HepG2 (cell line): ENCODE data around the gene ATP6V0E1. TPM values are rescaled to one million over a fixed set of nuclear protein-coding genes. Genes with fewer than 3 reads are reported as not detected.

Source experiments
- ASH2L ChIP-seq: fragments of 300-600, 200-600 bp; sonication (generic); IDR thresholded peaks from 2 replicates; pipeline ENCODE4 v1.7.0; 2017; ENCODE audit warnings: low read depth, mild to moderate bottlenecking, moderate library complexity, mixed read lengths, low read length; ENCODE audit not compliant: insufficient read length
- CC2D1A ChIP-seq: sonication (generic); formaldehyde crosslinking; IDR thresholded peaks from 2 replicates; pipeline ENCODE4 v1.8.1; 2023; ENCODE audit warnings: mild to moderate bottlenecking, missing genetic modification reagents
- CCDC6 ChIP-seq: sonication (generic); formaldehyde crosslinking; IDR thresholded peaks from 2 replicates; pipeline ENCODE4 v1.8.1; 2022; ENCODE audit warnings: mild to moderate bottlenecking, missing genetic modification reagents, moderate library complexity
- FOXM1 ChIP-seq: sonication (generic); formaldehyde crosslinking; IDR thresholded peaks from 2 replicates; pipeline ENCODE4 v1.5.0; 2020; ENCODE audit warnings: missing genetic modification reagents
- GABPA ChIP-seq, 2 experiments: IDR thresholded peaks; 2 replicates each; pipeline ENCODE4 v1.6.1; 2011 to 2016; ENCODE audit warnings: low read depth in 2 of 2, low read length in 1 of 2, missing biosample characterization in 1 of 2, missing genetic modification characterization in 1 of 2
- HNF4G ChIP-seq, 2 experiments: sonication (generic) in 1 of 2; formaldehyde crosslinking in 1 of 2; IDR thresholded peaks; 2 replicates each; pipeline versions ENCODE4 v1.4.0 to v1.6.1; 2011 to 2020; ENCODE audit warnings: borderline replicate concordance in 2 of 2, low read depth in 2 of 2, mild to moderate bottlenecking in 2 of 2, low read length in 1 of 2, missing genetic modification reagents in 1 of 2, moderate library complexity in 1 of 2
- HOXA3 ChIP-seq: sonication (generic); formaldehyde crosslinking; IDR thresholded peaks from 2 replicates; pipeline ENCODE4 v1.5.0; 2020; ENCODE audit warnings: missing genetic modification reagents
- SIN3B ChIP-seq: fragments of 150-350 bp; IDR thresholded peaks from 2 replicates; pipeline ENCODE4 v1.6.1; 2014; ENCODE audit warnings: low read length
- SIX4 ChIP-seq: sonication (generic); formaldehyde crosslinking; IDR thresholded peaks from 2 replicates; pipeline ENCODE4 v1.4.0; 2020; ENCODE audit warnings: missing genetic modification reagents
- SSRP1 ChIP-seq: IDR thresholded peaks from 2 replicates; pipeline ENCODE4 v1.6.1; 2016; ENCODE audit warnings: control low read depth
- ZBTB38 ChIP-seq: sonication (generic); formaldehyde crosslinking; IDR thresholded peaks from 2 replicates; pipeline ENCODE4 v1.5.1; 2020; ENCODE audit warnings: mild to moderate bottlenecking, missing genetic modification reagents
- ZMYM2 ChIP-seq: sonication (generic); formaldehyde crosslinking; IDR thresholded peaks from 2 replicates; pipeline ENCODE4 v1.8.0; 2022; ENCODE audit warnings: mild to moderate bottlenecking, missing genetic modification reagents
- ZNF180 ChIP-seq: sonication (generic); formaldehyde crosslinking; IDR thresholded peaks from 2 replicates; pipeline ENCODE4 v1.4.0; 2020; ENCODE audit warnings: low read depth, missing genetic modification reagents, borderline replicate concordance
- ZNF292 ChIP-seq: sonication (generic); formaldehyde crosslinking; IDR thresholded peaks from 2 replicates; pipeline ENCODE4 v1.8.1; 2022; ENCODE audit warnings: mild to moderate bottlenecking, low read depth, missing genetic modification reagents, borderline replicate concordance
- ZNF468 ChIP-seq: sonication (generic); formaldehyde crosslinking; IDR thresholded peaks from 2 replicates; pipeline ENCODE4 v1.8.0; 2022; ENCODE audit warnings: mild to moderate bottlenecking, moderate library complexity, missing genetic modification reagents
- ZNF556 ChIP-seq: sonication (generic); formaldehyde crosslinking; IDR thresholded peaks from 2 replicates; pipeline ENCODE4 v1.4.0; 2020; ENCODE audit warnings: mild to moderate bottlenecking, missing genetic modification reagents, borderline replicate concordance
- ZNF687 ChIP-seq: sonication (generic); formaldehyde crosslinking; IDR thresholded peaks from 2 replicates; pipeline ENCODE4 v1.5.1; 2020; ENCODE audit warnings: mild to moderate bottlenecking, missing genetic modification reagents, moderate library complexity
- ZNF703 ChIP-seq: sonication (generic); formaldehyde crosslinking; IDR thresholded peaks from 2 replicates; pipeline ENCODE4 v1.5.1; 2020; ENCODE audit warnings: missing genetic modification reagents, mild to moderate bottlenecking, moderate library complexity, borderline replicate concordance
- ZNF781 ChIP-seq: sonication (generic); formaldehyde crosslinking; IDR thresholded peaks from 2 replicates; pipeline ENCODE4 v1.5.1; 2020; ENCODE audit warnings: borderline replicate concordance, mild to moderate bottlenecking, missing genetic modification reagents; ENCODE audit errors: not compliant biosample characterization
- polyA plus RNA-seq, 8 experiments: library from polyadenylated mRNA; depleted of rRNA in 3 of 8; stranded (reverse) in 7 of 8; unstranded in 1 of 8; fragments of >200 nt; fragmentation: Illumina TruSeq in 4 of 8; extraction: Trizol in 4 of 8; gene quantifications; 2 replicates each; pipeline versions ENCODE4 v1.2.1 to v1.2.3, GENCODE V29; 2011 to 2016; ENCODE audit warnings: low read depth in 4 of 8, missing spikeins in 1 of 8, mixed read lengths in 1 of 8; ENCODE audit not compliant: insufficient read depth in 1 of 8
- total RNA-seq, 5 experiments: library from RNA; depleted of rRNA; stranded (reverse); fragments of >200 nt; fragmentation: Illumina TruSeq; extraction: Trizol; gene quantifications; 2 replicates each; pipeline ENCODE4 v1.2.3, GENCODE V29; 2016; ENCODE audit warnings: low read depth in 1 of 5
- TF ChIP-seq, protein P1 (sequence below): sonication (generic); formaldehyde crosslinking; IDR thresholded peaks from 2 replicates; pipeline ENCODE4 v1.5.0; 2020; ENCODE audit warnings: mild to moderate bottlenecking, low read depth, missing genetic modification reagents, borderline replicate concordance
- TF ChIP-seq, protein P2 (sequence below): sonication (generic); formaldehyde crosslinking; IDR thresholded peaks from 2 replicates; pipeline ENCODE4 v1.5.0; 2020; ENCODE audit warnings: missing genetic modification reagents, mild to moderate bottlenecking, borderline replicate concordance
- TF ChIP-seq, protein P3 (sequence below): sonication (generic); formaldehyde crosslinking; IDR thresholded peaks from 2 replicates; pipeline ENCODE4 v1.4.0; 2020; ENCODE audit warnings: missing genetic modification reagents

ATP6V0E1 gene
- total and polyA plus RNA-seq, 2 of the 13 experiments (the other 11 are each of a cell fraction or from before 2014, with no cell fraction given) = 143 to 215 TPM

GRCh38 chr5:173015598-173016455 lies 32.3 kb downstream of the ATP6V0E1 start (continued):
- TF ChIP-seq ZNF687 (CRISPR knock-in tag) (peak; percentile 38; the same call in 1 of the 2 replicates), ZMYM2 (CRISPR knock-in tag) (0 out of 2 replicates have a peak, but pooled peaks have one; percentile 80), ZNF292 (CRISPR knock-in tag) (peak; percentile 70), GABPA (IDR thresholded peaks at IDR 0.05; ENCODE audit: low read depth, low read length) (no peak), GABPA (CRISPR knock-in tag; IDR thresholded peaks at IDR 0.05; ENCODE audit: low read depth) (no peak), CC2D1A (no peak), CCDC6 (CRISPR knock-in tag) (0 out of 2 replicates have a peak, but pooled peaks have one; percentile 19), FOXM1 (CRISPR knock-in tag) (no peak), SIX4 (CRISPR knock-in tag) (0 out of 2 replicates have a peak, but pooled peaks have one; percentile 19), ZNF703 (no peak), ZBTB38 (CRISPR knock-in tag) (peak; percentile 91), ZNF556 (CRISPR knock-in tag) (0 out of 2 replicates have a peak, but pooled peaks have one; percentile 13), HNF4G (IDR thresholded peaks at IDR 0.05; ENCODE audit: borderline replicate concordance, low read depth, low read length) (peak; percentile 42; the same call in 1 of the 2 replicates), HNF4G (CRISPR knock-in tag; IDR thresholded peaks at IDR 0.05; ENCODE audit: borderline replicate concordance, low read depth) (peak; percentile 35; the same call in 1 of the 2 replicates), SIN3B (no peak), HOXA3 (CRISPR knock-in tag) (no peak; the same call in 1 of the 2 replicates), ZNF180 (no peak), SSRP1 (no peak; the same call in 1 of the 2 replicates), ZNF468 (no peak), ASH2L (peak; percentile 9), ZNF781 (no peak)
- TF ChIP-seq, protein P1, sequence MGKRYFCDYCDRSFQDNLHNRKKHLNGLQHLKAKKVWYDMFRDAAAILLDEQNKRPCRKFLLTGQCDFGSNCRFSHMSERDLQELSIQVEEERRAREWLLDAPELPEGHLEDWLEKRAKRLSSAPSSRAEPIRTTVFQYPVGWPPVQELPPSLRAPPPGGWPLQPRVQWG (CRISPR knock-in tag) = no peak
- TF ChIP-seq, protein P2, sequence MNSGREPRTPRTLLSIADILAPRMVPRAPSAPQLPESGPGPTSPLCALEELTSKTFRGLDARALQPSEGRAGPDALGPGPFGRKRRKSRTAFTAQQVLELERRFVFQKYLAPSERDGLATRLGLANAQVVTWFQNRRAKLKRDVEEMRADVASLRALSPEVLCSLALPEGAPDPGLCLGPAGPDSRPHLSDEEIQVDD (CRISPR knock-in tag) = no peak
- TF ChIP-seq, protein P3, sequence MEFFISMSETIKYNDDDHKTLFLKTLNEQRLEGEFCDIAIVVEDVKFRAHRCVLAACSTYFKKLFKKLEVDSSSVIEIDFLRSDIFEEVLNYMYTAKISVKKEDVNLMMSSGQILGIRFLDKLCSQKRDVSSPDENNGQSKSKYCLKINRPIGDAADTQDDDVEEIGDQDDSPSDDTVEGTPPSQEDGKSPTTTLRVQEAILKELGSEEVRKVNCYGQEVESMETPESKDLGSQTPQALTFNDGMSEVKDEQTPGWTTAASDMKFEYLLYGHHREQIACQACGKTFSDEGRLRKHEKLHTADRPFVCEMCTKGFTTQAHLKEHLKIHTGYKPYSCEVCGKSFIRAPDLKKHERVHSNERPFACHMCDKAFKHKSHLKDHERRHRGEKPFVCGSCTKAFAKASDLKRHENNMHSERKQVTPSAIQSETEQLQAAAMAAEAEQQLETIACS (CRISPR knock-in tag) = no peak
